Activated CD8-positive, alpha-beta memory T cell treated with anti-CD3 and anti-CD28 coated beads for 24 hours (primary cell): ENCODE measurements around the gene OR4E2.
"Not testable (repeated sequence)": the region's sequence is repeated elsewhere in the genome, so short reads cannot be mapped to it uniquely, and the experiment has no call there.

Experiments
- DNase-seq: peaks from one replicate; pipeline ENCODE4 v3.0.0-alpha.2; 2020

Gene OR4E2

DNA sequence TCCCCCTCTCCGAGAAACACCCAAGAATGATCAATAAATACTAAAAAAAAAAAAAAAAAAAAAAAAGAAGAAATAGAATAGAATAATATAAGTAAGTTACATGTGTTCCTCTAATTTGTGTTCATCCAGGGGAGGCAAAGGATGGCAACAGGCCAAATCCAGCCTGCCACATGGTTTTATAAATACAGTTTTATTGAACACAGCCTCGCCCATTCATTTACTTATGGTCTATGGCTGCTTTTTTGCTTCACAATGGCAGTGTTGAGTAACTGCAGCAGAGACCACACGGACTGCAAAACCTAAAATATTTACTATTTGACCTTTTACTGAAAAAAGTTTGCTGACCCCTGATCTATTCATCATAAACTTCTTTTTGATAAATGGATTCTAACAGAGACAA lies 44.9 kb downstream of the OR4E2 start:
- DNase-seq: not testable (repeated sequence)

- no peak for DNase-seq
Observed at GRCh38 chr14:21699551-21699950, 45.9 kb downstream of the OR4E2 start.

- DNase-seq: no peak
Observed at GRCh38 chr14:21702316-21702715, 48.7 kb downstream of the OR4E2 start.

DNA sequence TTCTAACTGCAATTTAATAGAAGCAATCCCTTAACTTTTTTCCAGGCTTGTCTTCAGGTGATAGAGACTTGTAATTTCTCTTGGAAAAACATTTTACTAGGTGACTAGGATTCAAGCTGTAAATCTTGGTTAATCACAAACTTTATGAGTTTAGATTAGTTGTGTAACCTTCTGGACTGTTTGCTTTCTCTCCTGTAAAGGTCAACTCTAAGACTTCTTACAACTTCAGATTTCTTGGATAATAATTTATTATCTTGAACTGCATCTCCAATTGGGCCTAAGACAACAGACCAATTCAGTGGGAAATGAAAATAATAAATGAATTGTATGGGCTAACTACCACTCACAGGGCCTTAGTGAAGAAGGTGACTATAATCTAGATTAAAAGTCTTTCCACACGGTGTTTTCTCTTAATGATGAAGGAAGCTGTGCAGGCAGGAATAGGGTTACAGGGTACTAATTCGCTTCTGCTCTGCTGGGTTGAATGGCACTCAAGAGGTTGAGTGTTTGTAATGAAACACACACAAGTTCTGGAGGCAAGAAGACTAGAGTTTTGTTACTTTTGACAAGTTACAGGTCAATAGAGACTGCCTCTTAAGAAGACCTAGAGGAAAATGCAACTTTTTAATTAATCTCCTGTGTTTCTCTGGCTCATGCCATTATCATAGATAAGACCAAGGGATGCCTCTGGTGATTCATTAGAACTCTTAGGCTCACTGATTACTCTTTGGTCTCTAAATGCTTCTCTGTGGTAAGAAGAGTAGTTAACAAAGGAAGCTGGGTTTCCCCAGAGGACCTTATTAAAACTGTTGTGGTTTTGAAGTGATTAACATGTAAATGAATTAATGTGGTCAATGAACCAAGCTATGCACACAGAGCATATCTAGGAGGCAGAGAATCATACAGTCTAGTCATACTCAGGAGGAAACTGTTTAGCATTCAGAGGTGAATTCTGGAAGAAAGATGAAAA lies 50.0 kb downstream of the OR4E2 start:
- DNase-seq: no peak

DNA sequence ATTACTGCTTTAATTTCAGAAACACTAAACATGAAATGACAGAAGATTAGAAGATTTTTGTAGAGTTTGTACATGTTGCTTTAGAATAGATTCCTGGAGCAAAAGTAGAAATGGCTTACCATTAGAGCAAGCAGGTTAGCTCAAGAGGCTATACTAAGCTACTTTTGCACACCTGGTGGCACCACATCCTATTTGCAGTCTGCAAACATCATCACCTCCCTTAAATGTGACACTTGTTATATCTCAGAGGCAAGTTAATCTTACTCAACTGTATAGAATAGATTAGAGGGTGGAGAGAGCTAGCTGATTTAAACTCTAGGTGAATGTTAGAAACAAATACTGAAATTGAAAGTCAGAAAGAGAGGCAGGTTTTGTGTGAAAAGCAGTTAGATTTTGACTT lies 50.7 kb downstream of the OR4E2 start:
- no peak for DNase-seq

- no peak for DNase-seq
Observed at GRCh38 chr14:21711360-21711961, 57.8 kb downstream of the OR4E2 start.

- DNase-seq: no peak
Observed at GRCh38 chr14:21712036-21712435, 58.4 kb downstream of the OR4E2 start.

DNA sequence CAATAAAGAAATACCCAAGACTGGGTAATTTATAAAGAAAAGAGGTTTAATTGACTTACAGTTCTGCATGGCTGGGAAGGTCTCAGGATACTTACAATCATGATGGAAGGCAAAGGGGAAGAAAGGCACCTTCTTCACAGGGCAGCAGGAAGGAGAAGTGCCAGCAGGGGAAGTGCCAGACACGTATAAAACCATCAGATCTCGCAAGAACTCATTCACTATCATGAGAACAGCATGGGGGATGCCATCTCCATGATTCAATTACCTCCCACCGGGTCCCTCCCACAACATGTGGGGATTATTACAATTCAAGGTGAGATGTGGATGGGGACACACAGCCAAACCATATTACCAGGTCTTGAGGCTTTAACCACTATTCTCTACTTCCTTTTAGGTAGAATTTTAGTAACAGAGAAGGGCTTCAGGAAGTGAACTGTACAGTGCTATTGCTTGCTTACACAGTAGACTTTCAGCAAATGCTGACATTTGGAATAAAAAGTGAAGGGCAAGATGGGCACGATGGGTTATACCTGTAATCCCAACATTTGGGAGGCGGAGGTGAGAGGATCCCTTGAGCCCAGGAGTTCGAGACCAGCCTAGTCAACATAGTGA lies 60.8 kb downstream of the OR4E2 start:
- DNase-seq: no peak
